OCI-LY7 (cell line): ENCODE results near the gene KRT80.

Source experiments
- EZH2phosphoT487 ChIP-seq: fragments of 200-600 bp; sonication (generic); IDR thresholded peaks from 2 replicates; pipeline ENCODE4 v1.6.1; 2018; ENCODE audit warnings: low read depth, borderline replicate concordance, mild to moderate bottlenecking, mixed run types, antibody characterized with exemption, low read length, moderate library complexity, mixed read lengths
- TF ChIP-seq, protein P1 (sequence below): fragments of 200-600 bp; sonication (generic); conservative IDR thresholded peaks from 2 replicates; pipeline ENCODE4 v1.5.1; 2014; ENCODE audit warnings: mild to moderate bottlenecking, antibody characterized with exemption, low read length, moderate library complexity, mixed read lengths

DNA sequence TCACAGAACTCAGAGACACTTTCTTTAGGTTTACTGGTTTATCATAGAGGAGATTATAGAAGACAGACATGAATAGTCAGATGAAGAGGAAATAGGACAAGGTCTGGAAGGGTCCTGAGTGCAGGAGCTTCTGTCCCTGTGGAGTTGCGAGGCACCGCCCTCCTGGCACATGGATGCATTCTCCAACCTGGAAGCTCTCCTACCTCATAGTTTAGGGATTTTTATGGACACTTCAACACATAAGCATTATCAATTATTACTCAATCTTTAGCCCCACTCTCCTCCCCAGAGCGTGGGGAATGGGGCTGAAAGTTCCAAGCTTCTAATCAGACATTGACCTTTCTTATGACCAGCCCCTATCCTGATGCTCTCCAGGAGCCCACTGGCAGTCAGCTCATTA, 28.7 kb upstream of the KRT80 start:
- TF ChIP-seq, protein P1, sequence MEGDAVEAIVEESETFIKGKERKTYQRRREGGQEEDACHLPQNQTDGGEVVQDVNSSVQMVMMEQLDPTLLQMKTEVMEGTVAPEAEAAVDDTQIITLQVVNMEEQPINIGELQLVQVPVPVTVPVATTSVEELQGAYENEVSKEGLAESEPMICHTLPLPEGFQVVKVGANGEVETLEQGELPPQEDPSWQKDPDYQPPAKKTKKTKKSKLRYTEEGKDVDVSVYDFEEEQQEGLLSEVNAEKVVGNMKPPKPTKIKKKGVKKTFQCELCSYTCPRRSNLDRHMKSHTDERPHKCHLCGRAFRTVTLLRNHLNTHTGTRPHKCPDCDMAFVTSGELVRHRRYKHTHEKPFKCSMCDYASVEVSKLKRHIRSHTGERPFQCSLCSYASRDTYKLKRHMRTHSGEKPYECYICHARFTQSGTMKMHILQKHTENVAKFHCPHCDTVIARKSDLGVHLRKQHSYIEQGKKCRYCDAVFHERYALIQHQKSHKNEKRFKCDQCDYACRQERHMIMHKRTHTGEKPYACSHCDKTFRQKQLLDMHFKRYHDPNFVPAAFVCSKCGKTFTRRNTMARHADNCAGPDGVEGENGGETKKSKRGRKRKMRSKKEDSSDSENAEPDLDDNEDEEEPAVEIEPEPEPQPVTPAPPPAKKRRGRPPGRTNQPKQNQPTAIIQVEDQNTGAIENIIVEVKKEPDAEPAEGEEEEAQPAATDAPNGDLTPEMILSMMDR, result no peak
- no peak for TF ChIP-seq EZH2phosphoT487
